ENCODE results near the gene ARHGAP44.
"Not testable (repeated sequence)": the region's sequence is repeated elsewhere in the genome, so short reads cannot be mapped to it uniquely, and the experiment has no call there.

ARHGAP44 gene

GRCh38 chr17:12877953-12878669 is 88.8 kb downstream of the ARHGAP44 start:
- POLR2A ChIA-PET (ENCODE audit: low non-redundant PET) = no interaction called here
- no peak overlapping the region for H3K27ac ChIP-seq
- CTCF ChIA-PET = no interaction called here
- no peak for DNase-seq (ENCODE audit: low spot score)
- TF ChIP-seq CTCF (conservative IDR thresholded peaks at IDR 0.05; ENCODE audit: low read depth) = no peak

GRCh38 chr17:12879096-12879495 is 89.8 kb downstream of the ARHGAP44 start:
- DNase-seq (ENCODE audit: low spot score); CTCF ChIA-PET; POLR2A ChIA-PET (ENCODE audit: low non-redundant PET): not testable (repeated sequence)

GRCh38 chr17:12883472-12883871 is 94.2 kb downstream of the ARHGAP44 start:
- POLR2A ChIA-PET (ENCODE audit: low non-redundant PET) = interaction anchor here (0.6 kb wide), 1 partner anchor 55 kb away, joined by 13 read pairs; no protein-coding TSS in a partner anchor
- CTCF ChIA-PET = no interaction called here
- H3K27ac ChIP-seq = no peak overlapping the region
- TF ChIP-seq CTCF (conservative IDR thresholded peaks at IDR 0.05; ENCODE audit: low read depth) = no peak
- no peak for DNase-seq (ENCODE audit: low spot score)

More at GRCh38 chr17:12879096-12879495, 89.8 kb downstream of the ARHGAP44 start:
- not testable (repeated sequence) for H3K27ac ChIP-seq

GRCh38 chr17:12887088-12887487 is 97.8 kb downstream of the ARHGAP44 start:
- no peak for TF ChIP-seq CTCF (conservative IDR thresholded peaks at IDR 0.05; ENCODE audit: low read depth)
- ChIA-PET CTCF (no interaction called here), POLR2A (ENCODE audit: low non-redundant PET) (no interaction called here)
- DNase-seq (ENCODE audit: low spot score) = no peak
- H3K27ac ChIP-seq = no peak overlapping the region

GRCh38 chr17:12896180-12896785 is 107.0 kb downstream of the ARHGAP44 start:
- ChIA-PET POLR2A (ENCODE audit: low non-redundant PET) (no interaction called here), CTCF (interaction anchor here (0.6 kb wide), 1 partner anchor 37 kb away, joined by 3 read pairs; no protein-coding TSS in a partner anchor)
- H3K27ac ChIP-seq = no peak overlapping the region
- no peak for TF ChIP-seq CTCF (conservative IDR thresholded peaks at IDR 0.05; ENCODE audit: low read depth)
- no peak for DNase-seq (ENCODE audit: low spot score)

GRCh38 chr17:12898110-12898509 is 108.8 kb downstream of the ARHGAP44 start:
- H3K27ac ChIP-seq = no peak overlapping the region
- ChIA-PET POLR2A (ENCODE audit: low non-redundant PET) (no interaction called here), CTCF (interaction anchor here (0.6 kb wide), 1 partner anchor 11 kb away, joined by 4 read pairs; no protein-coding TSS in a partner anchor)
- no peak for TF ChIP-seq CTCF (conservative IDR thresholded peaks at IDR 0.05; ENCODE audit: low read depth)
- no peak for DNase-seq (ENCODE audit: low spot score)

GRCh38 chr17:12899604-12900003 is 110.3 kb downstream of the ARHGAP44 start:
- no peak overlapping the region for H3K27ac ChIP-seq
- ChIA-PET CTCF (no interaction called here), POLR2A (ENCODE audit: low non-redundant PET) (no interaction called here)
- no peak for DNase-seq (ENCODE audit: low spot score)
- no peak for TF ChIP-seq CTCF (conservative IDR thresholded peaks at IDR 0.05; ENCODE audit: low read depth)

All from RWPE1 (cell line).